GM20000 (cell line): ENCODE data around the gene TMTC1.

Experiments
- DNase-seq: peaks from one replicate; pipeline ENCODE4 v3.0.0; 2012; ENCODE audit warnings: low spot score
- CTCF ChIP-seq: IDR thresholded peaks from 2 replicates; pipeline ENCODE4 v1.5.1; 2012; ENCODE audit warnings: mild to moderate bottlenecking, control low read depth; ENCODE audit errors: extremely low read depth, missing control alignments

The TMTC1 gene

GRCh38 chr12:29792132-29792531 lies 8.4 kb upstream of the TMTC1 start:
- TF ChIP-seq CTCF: no peak
- no peak for DNase-seq

DNA sequence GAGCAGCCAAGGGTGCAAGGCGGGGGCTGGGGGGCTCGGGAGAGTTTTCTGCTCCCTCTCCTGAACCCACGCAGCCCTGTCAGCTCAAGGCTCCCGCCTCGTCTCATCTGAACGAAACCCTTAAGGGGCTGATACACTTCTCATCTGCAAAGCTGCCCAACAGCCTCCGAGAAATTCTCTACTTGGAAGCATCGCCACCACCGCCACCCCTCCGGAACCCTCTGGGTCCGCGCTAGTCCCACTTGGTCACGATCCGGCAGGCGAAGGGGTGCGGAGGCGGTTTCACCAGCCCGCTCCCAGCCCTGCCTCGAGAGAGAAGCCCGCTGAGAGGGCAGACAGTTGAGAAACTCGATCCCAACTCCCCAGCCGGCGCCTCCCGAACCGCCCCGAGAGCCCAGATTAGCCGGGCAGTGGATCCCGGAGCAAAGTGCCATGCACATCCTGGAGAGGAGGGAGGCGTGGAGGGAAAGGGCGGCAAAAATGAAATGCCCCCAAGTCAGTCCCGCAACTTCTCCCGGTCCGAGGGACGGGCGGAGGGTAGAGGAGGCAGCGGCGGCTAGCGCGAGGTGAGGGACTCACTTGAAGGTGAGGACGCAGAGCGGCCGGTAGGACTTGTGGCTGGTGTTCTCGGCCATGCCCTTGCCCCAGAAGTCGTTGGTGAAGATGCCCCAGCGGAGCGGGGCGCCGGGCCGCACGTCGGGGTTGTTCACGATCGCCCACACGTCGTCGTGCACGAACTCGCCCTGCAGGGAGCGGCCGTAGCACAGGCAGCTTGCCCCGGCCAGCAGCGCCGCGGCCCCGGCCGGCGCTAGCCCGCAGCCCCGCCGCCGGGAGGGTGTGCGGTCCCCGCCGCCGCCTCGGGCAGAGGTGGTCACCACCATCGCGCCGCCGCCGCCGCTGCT lies 620 bp downstream of the TMTC1 start:
- TF ChIP-seq CTCF: no peak
- DNase-seq: peak; percentile 17

DNA sequence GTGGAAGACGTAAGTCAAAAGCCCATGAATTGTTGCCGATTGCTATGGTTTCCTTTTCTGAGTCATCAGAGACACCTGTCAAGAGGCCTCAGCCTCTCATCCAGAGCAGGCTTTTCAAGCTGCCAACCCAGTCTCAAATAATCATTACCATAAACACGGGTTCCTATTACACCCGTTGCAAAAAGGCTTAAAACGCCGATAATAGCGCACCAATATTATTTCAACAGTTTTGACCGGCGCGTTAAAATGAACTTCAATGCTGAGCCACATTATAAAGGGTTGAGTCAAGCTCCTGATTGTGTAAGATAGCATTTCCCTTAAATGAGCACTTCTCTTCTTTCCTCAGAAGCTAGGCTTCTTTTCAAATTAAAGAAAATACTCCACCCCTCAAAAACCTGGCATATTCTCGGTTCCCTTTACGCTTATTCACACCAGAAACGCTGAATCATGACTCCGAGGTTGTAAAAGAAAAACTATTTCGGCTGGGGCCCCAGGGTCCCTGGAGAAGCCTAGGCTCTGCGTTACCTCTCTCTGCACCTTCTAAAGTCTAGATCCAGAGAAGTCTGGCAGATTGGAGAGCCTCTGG lies 1.4 kb downstream of the TMTC1 start:
- peak; percentile 50 for DNase-seq
- no peak for TF ChIP-seq CTCF

DNA sequence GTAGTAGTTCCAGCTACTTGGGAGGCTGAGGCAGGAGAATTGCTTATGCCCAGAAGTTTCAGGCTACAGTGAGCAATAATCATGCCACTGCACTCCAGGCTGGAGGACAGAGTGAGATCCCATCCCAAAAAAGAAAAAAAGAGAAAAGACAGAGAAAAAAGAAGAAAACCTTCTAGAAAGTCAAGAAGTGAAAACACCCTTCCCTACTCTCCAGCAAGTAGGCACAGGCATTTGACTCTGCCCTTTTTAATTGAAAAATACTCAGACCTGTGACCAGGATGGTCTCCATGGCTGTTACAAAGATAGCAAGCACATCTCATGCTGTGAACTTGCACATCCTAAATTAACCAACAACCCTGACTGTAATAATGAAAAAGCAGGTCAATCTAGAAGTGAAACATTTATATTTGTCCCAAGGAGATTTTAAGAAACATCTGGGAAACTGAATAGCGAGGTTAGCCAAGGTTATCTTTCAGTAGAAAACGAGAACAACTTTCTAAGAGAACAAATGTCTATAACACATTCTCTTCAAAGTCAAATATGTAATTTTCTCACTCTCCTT lies 2.0 kb downstream of the TMTC1 start:
- no peak for TF ChIP-seq CTCF
- DNase-seq: no peak

DNA sequence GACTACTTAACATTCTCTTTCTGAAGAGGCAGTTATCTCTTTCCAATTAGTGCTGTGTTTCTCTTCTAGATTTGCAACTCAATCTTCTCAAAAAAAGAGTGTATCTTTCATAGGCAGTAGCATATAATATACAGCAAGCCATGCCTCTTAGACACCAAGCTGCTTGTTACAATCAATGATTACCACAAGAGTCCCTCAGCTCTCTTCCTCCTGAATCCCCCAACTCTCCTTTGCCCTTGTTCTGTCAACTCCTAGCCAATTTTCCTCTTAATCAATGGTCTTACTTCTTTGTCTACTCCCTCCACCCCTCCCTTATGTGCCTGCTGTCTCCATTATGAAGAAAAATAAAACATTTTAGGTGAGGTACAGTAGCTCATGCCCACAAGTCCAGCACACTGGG lies 2.6 kb downstream of the TMTC1 start:
- no peak for DNase-seq
- TF ChIP-seq CTCF: no peak

- DNase-seq: no peak
These were observed 3.7 kb downstream of the TMTC1 start for GRCh38 chr12:29780084-29780483.

More at GRCh38 chr12:29780084-29780483, 3.7 kb downstream of the TMTC1 start:
- no peak for TF ChIP-seq CTCF
